VCaP (cell line): ENCODE results near the gene OGDH.

ENCODE experiments used
- H3K27ac ChIP-seq: fragments of 450-650 bp; 2 replicates; pipeline ENCODE4 v1.5.1; 2017
- CTCF ChIP-seq: fragments of 450-650 bp; conservative IDR thresholded peaks from 2 replicates; pipeline ENCODE4 v1.5.1; 2017; ENCODE audit warnings: mild to moderate bottlenecking, moderate library complexity

Gene OGDH

GRCh38 chr7:44565097-44565794 lies 41.2 kb upstream of the OGDH start:
- peak; percentile 100 for TF ChIP-seq CTCF
- peak overlapping the region; percentile 38; the same call in 1 of the 2 replicates for H3K27ac ChIP-seq

DNA sequence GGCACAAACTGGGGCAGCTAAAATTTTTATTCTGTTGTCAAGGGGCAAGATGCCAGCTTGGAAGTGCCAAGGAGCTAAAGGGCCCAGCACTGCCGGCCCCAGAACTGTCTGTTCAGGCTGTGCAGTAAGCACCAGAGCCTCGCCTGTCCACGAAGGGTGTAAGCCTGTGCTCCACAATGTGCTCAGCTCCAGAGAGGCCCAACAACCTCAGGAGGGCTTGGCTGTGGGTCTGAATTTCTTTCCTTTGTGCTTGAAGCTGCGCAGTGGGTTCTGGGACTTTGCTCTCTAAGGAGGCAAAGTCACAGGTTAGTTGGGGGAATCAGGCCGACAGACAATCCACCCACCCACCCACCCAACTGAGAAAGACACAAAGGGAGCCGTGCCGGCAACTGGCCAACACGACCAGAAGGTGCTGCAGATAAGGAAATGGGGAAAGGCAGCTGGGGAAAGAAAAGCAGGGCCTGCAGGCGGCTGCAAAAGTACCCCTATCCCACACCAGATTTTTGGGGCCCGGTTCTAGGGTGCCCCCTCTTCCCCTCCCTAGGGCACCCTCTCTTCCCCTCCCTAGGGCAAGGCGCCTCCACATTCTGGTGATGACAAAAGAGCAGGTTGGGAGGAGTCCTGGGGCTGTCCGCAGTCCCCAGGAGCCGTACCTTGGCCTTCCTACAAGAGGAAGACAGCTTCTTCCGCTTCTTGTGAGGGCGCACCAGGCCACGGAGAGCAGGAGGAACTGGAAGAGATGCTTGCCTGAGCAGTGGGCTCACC lies 40.5 kb upstream of the OGDH start:
- no peak; the same call in 1 of the 2 replicates for TF ChIP-seq CTCF
- peak overlapping the region; percentile 55; the same call in 1 of the 2 replicates for H3K27ac ChIP-seq

GRCh38 chr7:44566680-44567079 lies 39.7 kb upstream of the OGDH start:
- peak overlapping the region; percentile 55 for H3K27ac ChIP-seq
- no peak for TF ChIP-seq CTCF

DNA sequence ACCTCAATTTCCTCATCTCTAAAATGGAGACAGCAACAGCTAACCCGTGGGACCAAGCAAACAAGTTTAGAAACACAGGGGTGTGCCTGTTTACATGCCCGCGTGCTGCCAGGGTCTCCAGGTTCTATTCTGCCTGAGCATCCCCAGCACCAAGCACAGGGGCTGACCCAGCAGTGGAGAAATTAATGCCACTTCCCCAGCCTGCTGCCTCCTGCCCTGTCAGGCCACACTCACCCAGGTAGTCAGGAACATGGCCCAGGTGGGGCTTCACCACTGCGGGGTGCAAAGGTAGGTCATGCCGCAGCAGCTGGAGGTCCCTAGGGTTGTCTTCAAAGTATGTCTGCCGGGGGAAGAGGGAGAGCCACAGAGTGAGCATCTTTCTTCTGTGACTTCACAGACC lies 38.5 kb upstream of the OGDH start:
- TF ChIP-seq CTCF, result no peak
- H3K27ac ChIP-seq, result peak overlapping the region; percentile 55

- peak overlapping the region; percentile 55 for H3K27ac ChIP-seq
- no peak for TF ChIP-seq CTCF
These were observed 37.5 kb upstream of the OGDH start for GRCh38 chr7:44568771-44569560.

DNA sequence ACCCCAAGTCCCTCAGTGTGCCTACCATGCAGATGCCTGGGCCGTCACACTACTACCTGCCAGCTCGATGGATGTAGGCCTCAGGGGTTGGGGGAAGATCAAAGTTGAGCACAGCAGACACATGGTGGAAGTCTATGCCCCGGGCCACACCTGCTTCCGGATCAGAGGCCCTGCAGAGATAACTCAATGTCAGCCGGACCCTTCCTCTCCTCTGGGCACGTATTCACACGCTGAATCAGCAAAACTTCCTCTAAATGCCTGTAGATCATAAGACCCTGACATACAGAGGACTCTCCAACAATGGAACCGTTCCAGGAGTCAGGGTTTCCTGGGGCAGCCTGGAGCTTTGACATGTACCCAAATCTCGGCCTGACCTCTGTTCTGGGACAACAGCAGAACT lies 36.5 kb upstream of the OGDH start:
- no peak for TF ChIP-seq CTCF
- peak overlapping the region; percentile 55 for H3K27ac ChIP-seq

- H3K27ac ChIP-seq, result peak overlapping the region; percentile 93
- no peak for TF ChIP-seq CTCF
These were observed 33.7 kb upstream of the OGDH start for GRCh38 chr7:44572771-44573170.
